Natural killer cell (primary cell): ENCODE results near the gene UFM1. TPM values are rescaled to one million over a fixed set of nuclear protein-coding genes. Genes with fewer than 3 reads are reported as not detected.
"Not testable (repeated sequence)": the region's sequence is repeated elsewhere in the genome, so short reads cannot be mapped to it uniquely, and the experiment has no call there.

Source experiments
- ATAC-seq, 3 donors: fragments of 150-1000 bp in 2 of 3; fragments of 200-7000 bp in 1 of 3; cut with Tn5 transposase; 1 replicate in 1 of 3; 2 replicates in 2 of 3; pipeline ENCODE4 v1.10.0; 2021; ENCODE audit warnings: mild to moderate bottlenecking in 2 of 3, moderate library complexity in 2 of 3
- DNase-seq, 2 donors: peaks; one replicate each; pipeline versions ENCODE4 v3.0.0 to v3.0.0-alpha.2; 2013 to 2021; ENCODE audit warnings: mixed read lengths in 1 of 2
- H3K27ac ChIP-seq: one replicate; pipeline ENCODE4 v1.5.1; 2013; ENCODE audit warnings: mild to moderate bottlenecking, low read length
- H3K27me3 ChIP-seq: one replicate; pipeline ENCODE4 v1.6.1; 2013; ENCODE audit warnings: low read length; ENCODE audit not compliant: control insufficient read depth, insufficient read depth
- H3K36me3 ChIP-seq: one replicate; pipeline ENCODE4 v1.6.1; 2013; ENCODE audit warnings: low read length; ENCODE audit not compliant: control insufficient read depth, insufficient read depth
- H3K4me1 ChIP-seq: one replicate; pipeline ENCODE4 v1.6.1; 2013; ENCODE audit warnings: low read length; ENCODE audit not compliant: control insufficient read depth, insufficient read depth
- H3K4me3 ChIP-seq: one replicate; pipeline ENCODE4 v1.5.1; 2013; ENCODE audit warnings: low read length
- H3K9me3 ChIP-seq: one replicate; pipeline ENCODE4 v1.6.1; 2013; ENCODE audit warnings: low read length; ENCODE audit not compliant: control insufficient read depth, insufficient read depth
- H3K27ac Mint-ChIP-seq, 2 donors: one replicate each; pipeline ENCODE4 v1.8.0; 2022; ENCODE audit warnings: mild to moderate bottlenecking in 2 of 2, mixed read lengths in 2 of 2, moderate library complexity in 1 of 2
- H3K27me3 Mint-ChIP-seq, 2 donors: one replicate each; pipeline ENCODE4 v1.8.0; 2022; ENCODE audit warnings: low read depth in 2 of 2, mixed read lengths in 2 of 2
- H3K36me3 Mint-ChIP-seq: one replicate; pipeline ENCODE4 v1.8.0; 2022; ENCODE audit warnings: mixed read lengths
- H3K4me1 Mint-ChIP-seq, 2 donors: one replicate each; pipeline ENCODE4 v1.8.0; 2022; ENCODE audit warnings: mixed read lengths in 2 of 2
- H3K4me3 Mint-ChIP-seq: one replicate; pipeline ENCODE4 v1.8.0; 2022; ENCODE audit warnings: mild to moderate bottlenecking, moderate library complexity, mixed read lengths
- H3K9me3 Mint-ChIP-seq, 2 donors: one replicate each; pipeline ENCODE4 v1.8.0; 2022; ENCODE audit warnings: mixed read lengths in 2 of 2
- CTCF ChIP-seq: fragments of 200-600 bp; IDR thresholded peaks from one replicate; pipeline ENCODE4 v1.8.0; 2022; ENCODE audit warnings: antibody characterized with exemption
- WGBS: methylation state at CpG from one replicate; pipeline ENCODE4 v1.1.7; 2013; ENCODE audit warnings: missing lambda C conversion rate; ENCODE audit not compliant: insufficient coverage; 5-methylcytosine and 5-hydroxymethylcytosine counted together
- intact Hi-C: fragments of 100-400 bp; cut with micrococcal nuclease; formaldehyde crosslinking; loops from one replicate; pipeline ENCODE4 v1.14.2; 2022
- total RNA-seq, 4 donors: library from RNA; stranded (reverse); fragments of 120-200 nt in 1 of 4; gene quantifications; one replicate each; pipeline versions ENCODE4 v1.2.3 to v1.2.4, GENCODE V29; 2013 to 2022

The UFM1 gene
- total RNA-seq, 3 donors from 2014 or later (not counting 1 experiment from before 2014, with no cell fraction given), result 76.3 to 84.3 (median 84.1) TPM

DNA sequence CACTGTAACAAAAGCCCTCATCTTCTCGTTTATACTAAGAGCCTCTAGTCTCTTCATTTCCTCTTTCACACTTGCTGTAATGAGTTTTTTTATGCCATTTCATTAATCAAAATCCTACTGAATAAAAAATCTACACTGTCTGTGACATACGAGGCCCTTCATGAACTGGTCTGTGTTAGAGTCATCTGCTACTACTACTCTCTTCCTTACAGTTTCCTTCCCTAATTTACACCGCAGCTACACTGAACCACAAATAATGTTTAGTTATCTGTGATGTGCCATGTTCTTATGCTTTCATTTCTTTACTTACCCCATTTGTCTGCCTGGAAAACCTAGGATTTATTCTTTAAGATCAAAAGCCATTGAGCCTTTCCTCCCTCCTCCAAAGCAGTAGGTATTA, 16.0 kb downstream of the UFM1 start:
- H3K4me1 Mint-ChIP-seq, result peaks cover 0 to 6% of the 10 kb centered on the region in 2 donors
- no peak overlapping the region for H3K27ac Mint-ChIP-seq
- ATAC-seq (no peak), DNase-seq (no peak)
- Histone ChIP-seq H3K4me1 (no peaks in the 10 kb centered on the region), H3K4me3 (no peak overlapping the region), H3K36me3 (peaks cover 22% of the 10 kb centered on the region), H3K9me3 (no peaks in the 10 kb centered on the region), H3K27me3 (no peaks in the 10 kb centered on the region), H3K27ac (no peak overlapping the region)
- H3K27me3 Mint-ChIP-seq, result no peaks in the 10 kb centered on the region
- no peak overlapping the region for H3K4me3 Mint-ChIP-seq
- H3K36me3 Mint-ChIP-seq, result peaks cover 8% of the 10 kb centered on the region
- intact Hi-C loops, result no loop called here
- no peaks in the 10 kb centered on the region for H3K9me3 Mint-ChIP-seq
- WGBS, result 8% methylated on average over 2 of the region's 3 CpGs
- TF ChIP-seq CTCF, result no peak

DNA sequence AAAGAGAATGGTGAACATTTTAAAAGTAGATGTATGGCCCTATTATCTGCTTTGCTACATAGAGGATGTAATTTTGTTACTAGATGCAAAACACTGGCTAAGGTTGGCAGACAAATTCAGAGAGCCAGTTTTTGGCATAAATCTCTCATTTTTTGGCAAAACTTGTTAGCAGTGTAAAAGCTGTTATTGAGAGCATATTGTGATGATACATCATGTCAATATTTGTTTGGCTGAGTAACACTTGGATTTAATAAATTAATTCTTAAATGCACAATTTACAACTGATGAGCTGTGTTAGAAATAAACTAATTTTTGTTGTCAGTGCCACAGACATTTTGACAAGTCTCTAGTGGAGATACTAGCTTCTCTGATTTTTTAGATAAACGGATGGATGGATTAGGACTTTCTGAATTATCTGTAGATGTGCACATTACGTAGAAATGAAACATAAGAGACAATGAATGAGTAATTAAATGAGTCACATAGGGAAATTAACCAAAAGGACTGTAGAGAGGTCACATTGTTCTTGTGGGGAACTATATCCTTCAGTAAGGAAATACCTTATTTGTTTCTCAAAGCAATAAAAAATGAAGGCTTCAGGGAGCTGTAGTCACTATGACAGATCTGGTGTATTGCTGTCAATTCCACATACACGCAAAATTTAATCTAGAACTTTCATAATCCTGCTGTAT, 17.4 kb downstream of the UFM1 start:
- TF ChIP-seq CTCF, result no peak
- H3K9me3 Mint-ChIP-seq, result no peaks in the 10 kb centered on the region
- 67% methylated on average over 2 of the region's 3 CpGs for WGBS
- no peaks in the 10 kb centered on the region for H3K36me3 Mint-ChIP-seq
- DNase-seq, result no peak
- peaks cover 0 to 6% of the 10 kb centered on the region in 2 donors for H3K4me1 Mint-ChIP-seq
- intact Hi-C loops, result no loop called here
- no peaks in the 10 kb centered on the region for H3K27me3 Mint-ChIP-seq
- H3K4me1 ChIP-seq, result no peaks in the 10 kb centered on the region
- H3K27ac ChIP-seq, result no peak overlapping the region
- H3K27me3 ChIP-seq, result no peaks in the 10 kb centered on the region
- no peak overlapping the region for H3K4me3 ChIP-seq
- H3K4me3 Mint-ChIP-seq, result no peak overlapping the region
- H3K27ac Mint-ChIP-seq, result no peak overlapping the region
- no peaks in the 10 kb centered on the region for H3K9me3 ChIP-seq
- no peak for ATAC-seq
- peaks cover 9% of the 10 kb centered on the region for H3K36me3 ChIP-seq

- WGBS, result 88% methylated on average over 1 of the region's 1 CpG
- Mint-ChIP-seq H3K36me3 (no peaks in the 10 kb centered on the region), H3K27me3 (no peaks in the 10 kb centered on the region), H3K27ac (no peak overlapping the region), H3K4me3 (no peak overlapping the region), H3K4me1 (peaks cover 0 to 6% of the 10 kb centered on the region in 2 donors), H3K9me3 (no peaks in the 10 kb centered on the region)
- no peak overlapping the region for H3K4me3 ChIP-seq
- H3K27ac ChIP-seq, result no peak overlapping the region
- no peaks in the 10 kb centered on the region for H3K4me1 ChIP-seq
- no peaks in the 10 kb centered on the region for H3K36me3 ChIP-seq
- intact Hi-C loops, result no loop called here
- no peak for ATAC-seq
- no peak for DNase-seq
- no peaks in the 10 kb centered on the region for H3K27me3 ChIP-seq
- TF ChIP-seq CTCF, result no peak
- no peaks in the 10 kb centered on the region for H3K9me3 ChIP-seq
Observed at GRCh38 chr13:38369058-38369457, 19.4 kb downstream of the UFM1 start.

- H3K36me3 Mint-ChIP-seq, H3K27me3 Mint-ChIP-seq, H3K27ac ChIP-seq, H3K4me1 Mint-ChIP-seq, intact Hi-C loops, H3K27me3 ChIP-seq, DNase-seq, H3K27ac Mint-ChIP-seq, H3K9me3 Mint-ChIP-seq, H3K4me3 ChIP-seq, H3K4me1 ChIP-seq, H3K9me3 ChIP-seq, ATAC-seq, H3K36me3 ChIP-seq, H3K4me3 Mint-ChIP-seq: not testable (repeated sequence)
- whole genome bisulfite sequencing, result 67% methylated on average over 2 of the region's 3 CpGs
Observed at GRCh38 chr13:38370096-38370495, 20.4 kb downstream of the UFM1 start.
